ENCODE measurements around the gene COX6B1.

COX6B1 gene

DNA sequence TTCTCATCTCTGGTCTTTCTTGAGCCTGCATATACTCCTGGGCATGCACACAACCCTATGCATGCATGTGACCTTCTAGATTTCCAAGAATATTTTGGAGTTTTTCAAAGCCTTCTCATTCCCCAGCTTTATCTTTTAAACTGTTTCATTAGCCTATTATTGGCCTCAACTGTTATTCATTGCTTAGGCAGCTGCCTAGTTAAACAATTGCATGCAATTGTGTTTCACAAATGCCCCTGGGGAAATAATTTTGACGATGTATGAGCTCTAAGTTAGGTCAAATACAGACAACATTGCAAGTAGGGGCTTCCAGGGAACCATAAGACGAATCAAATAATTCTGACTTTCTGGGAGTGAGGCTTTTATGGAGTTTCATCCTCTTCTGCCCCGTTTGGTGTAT lies 15.9 kb downstream of the COX6B1 start:
- Histone ChIP-seq H2BK15ac (replicated peaks; ENCODE audit: low read depth) (no peak overlapping the region), H3K36me3 (ENCODE audit: control insufficient read depth, insufficient read depth, low read length) (peaks cover 2% of the 10 kb centered on the region), H2AK5ac (ENCODE audit: low read length) (no peak overlapping the region), H3K9ac (ENCODE audit: low read length) (no peak overlapping the region), H3K4me2 (ENCODE audit: low read length) (no peak overlapping the region), H4K8ac (ENCODE audit: low read depth, low read length) (no peak overlapping the region), H3K79me1 (ENCODE audit: low read length) (no peaks in the 10 kb centered on the region), H3K27me3 (ENCODE audit: insufficient read depth, low read length, poor library complexity) (no peaks in the 10 kb centered on the region), H3K23ac (ENCODE audit: low read length) (no peak overlapping the region), H4K5ac (ENCODE audit: low read length) (no peak overlapping the region), H2BK5ac (ENCODE audit: low read length) (no peak overlapping the region), H3K4me3 (ENCODE audit: low read length) (no peak overlapping the region), H3K79me2 (ENCODE audit: control insufficient read depth, insufficient read depth, low read length) (no peaks in the 10 kb centered on the region), H3K27ac (ENCODE audit: low read depth, low read length) (no peak overlapping the region), H3K18ac (ENCODE audit: low read length) (no peak overlapping the region), H2BK120ac (ENCODE audit: low read depth, low read length) (no peak overlapping the region), H3K4me1 (ENCODE audit: control insufficient read depth, low read depth, low read length) (no peaks in the 10 kb centered on the region), H3K4ac (ENCODE audit: low read depth, low read length) (no peak overlapping the region), H3K56ac (ENCODE audit: low read length) (no peak overlapping the region)
- no peak for DNase-seq
- WGBS (ENCODE audit: extremely low coverage, insufficient coverage, low lambda C conversion rate), result no CpG with 5 or more reads among the region's 3 CpGs

DNA sequence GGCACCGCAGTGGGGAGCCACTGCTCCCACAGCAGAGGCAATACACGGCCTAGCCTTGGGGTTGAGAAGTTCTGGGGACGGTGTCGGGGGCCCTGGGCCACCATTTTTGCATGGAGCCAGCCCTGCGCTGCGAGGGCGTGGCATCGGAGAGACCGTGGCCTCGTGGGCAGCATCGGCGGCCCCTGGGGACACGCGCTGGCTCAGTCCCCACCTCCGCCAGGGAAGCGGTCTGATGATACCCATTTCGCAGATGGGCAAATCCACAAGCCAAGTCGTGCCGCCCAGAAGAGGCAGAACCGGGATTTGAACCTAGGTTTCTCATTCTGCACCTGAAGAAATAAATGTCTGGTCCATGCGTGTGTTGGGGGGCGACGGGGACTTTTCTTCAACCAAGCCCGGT lies 17.0 kb downstream of the COX6B1 start:
- H3K18ac ChIP-seq (ENCODE audit: low read length), result no peak overlapping the region
- H3K79me1 ChIP-seq (ENCODE audit: low read length), result no peaks in the 10 kb centered on the region
- WGBS (ENCODE audit: extremely low coverage, insufficient coverage, low lambda C conversion rate), result no CpG with 5 or more reads among the region's 24 CpGs
- no peaks in the 10 kb centered on the region for H3K79me2 ChIP-seq (ENCODE audit: control insufficient read depth, insufficient read depth, low read length)
- H3K27ac ChIP-seq (ENCODE audit: low read depth, low read length), result no peak overlapping the region
- H3K23ac ChIP-seq (ENCODE audit: low read length), result no peak overlapping the region
- no peak overlapping the region for H3K4me2 ChIP-seq (ENCODE audit: low read length)
- no peak for DNase-seq
- no peak overlapping the region for H3K56ac ChIP-seq (ENCODE audit: low read length)
- H4K5ac ChIP-seq (ENCODE audit: low read length), result no peak overlapping the region
- no peaks in the 10 kb centered on the region for H3K36me3 ChIP-seq (ENCODE audit: control insufficient read depth, insufficient read depth, low read length)
- H3K4ac ChIP-seq (ENCODE audit: low read depth, low read length), result no peak overlapping the region
- no peak overlapping the region for H2AK5ac ChIP-seq (ENCODE audit: low read length)
- no peak overlapping the region for H3K4me3 ChIP-seq (ENCODE audit: low read length)
- no peak overlapping the region for H2BK120ac ChIP-seq (ENCODE audit: low read depth, low read length)
- H3K4me1 ChIP-seq (ENCODE audit: control insufficient read depth, low read depth, low read length), result no peaks in the 10 kb centered on the region
- no peaks in the 10 kb centered on the region for H3K27me3 ChIP-seq (ENCODE audit: insufficient read depth, low read length, poor library complexity)
- H2BK5ac ChIP-seq (ENCODE audit: low read length), result no peak overlapping the region
- H3K9ac ChIP-seq (ENCODE audit: low read length), result no peak overlapping the region
- H4K8ac ChIP-seq (ENCODE audit: low read depth, low read length), result no peak overlapping the region
- no peak overlapping the region for H2BK15ac ChIP-seq (replicated peaks; ENCODE audit: low read depth)

DNA sequence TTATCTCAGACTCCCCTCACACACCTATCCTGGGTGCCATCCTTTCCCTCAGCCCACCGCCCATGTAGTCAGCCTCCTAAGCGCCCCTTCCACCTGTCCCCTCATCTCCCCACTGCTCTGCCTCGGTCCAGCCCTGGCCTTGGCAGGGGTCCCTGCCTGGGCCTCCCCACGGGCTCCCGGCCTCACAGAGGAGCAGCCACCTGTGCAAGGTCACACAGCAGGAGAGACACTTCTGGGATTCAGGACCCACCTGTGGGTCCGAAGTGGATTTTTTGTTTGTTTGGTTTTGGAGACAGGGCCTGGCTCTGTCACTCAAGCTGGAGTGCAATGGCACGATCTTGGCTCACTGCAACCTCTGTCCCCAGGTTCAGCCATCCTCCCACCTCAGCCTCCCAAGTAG lies 17.5 kb downstream of the COX6B1 start:
- H3K4ac ChIP-seq (ENCODE audit: low read depth, low read length), result no peak overlapping the region
- no peak overlapping the region for H3K23ac ChIP-seq (ENCODE audit: low read length)

DNA sequence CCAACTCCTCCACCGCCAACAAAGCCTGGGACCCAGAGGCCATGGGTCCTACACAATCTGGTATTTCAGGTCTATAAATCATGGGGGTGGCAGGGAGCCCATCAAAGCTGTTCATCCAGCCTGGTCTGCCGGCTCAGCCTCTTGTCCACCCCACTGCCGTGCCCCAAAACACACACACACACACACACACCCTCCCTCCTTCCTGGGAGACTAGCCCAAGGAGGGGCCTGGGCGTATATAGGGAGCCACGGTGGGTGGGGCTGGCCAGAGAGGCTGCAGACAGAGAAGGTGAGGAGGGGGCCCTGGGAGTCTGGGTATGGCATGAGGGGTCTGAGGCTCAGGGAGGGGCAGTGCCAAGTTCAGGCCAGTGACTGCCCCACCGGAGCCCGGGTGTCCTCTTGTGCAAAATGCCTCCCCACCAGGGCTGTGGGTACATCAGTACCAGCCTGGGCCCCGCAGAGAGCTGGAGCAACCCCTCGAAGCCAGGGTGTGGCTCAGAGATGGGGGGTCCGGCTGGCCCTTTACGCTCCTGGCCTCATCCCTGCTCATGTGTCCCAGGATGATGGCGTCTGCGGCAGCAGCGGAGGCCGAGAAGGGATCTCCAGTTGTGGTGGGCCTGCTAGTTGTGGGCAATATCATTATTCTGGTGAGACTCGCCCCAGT lies 18.3 kb downstream of the COX6B1 start, which contains the start of gene UPK1A:
Gene UPK1A (plus strand): TSS at position 267 of the 663 bp plus-strand sequence. CDS start 296 bp downstream, at position 563.
- H3K4ac ChIP-seq (ENCODE audit: low read depth, low read length), result no peak within 1 kb of the TSS
- no peaks in the 10 kb centered on the region for H3K36me3 ChIP-seq (ENCODE audit: control insufficient read depth, insufficient read depth, low read length)
- H3K9ac ChIP-seq (ENCODE audit: low read length), result no peak within 1 kb of the TSS
- H2BK120ac ChIP-seq (ENCODE audit: low read depth, low read length), result no peak within 1 kb of the TSS
- no peak within 1 kb of the TSS for H2AK5ac ChIP-seq (ENCODE audit: low read length)
- no peak within 1 kb of the TSS for H3K27ac ChIP-seq (ENCODE audit: low read depth, low read length)
- no CpG with 5 or more reads among the region's 16 CpGs for WGBS (ENCODE audit: extremely low coverage, insufficient coverage, low lambda C conversion rate)
- no peak within 1 kb of the TSS for H4K8ac ChIP-seq (ENCODE audit: low read depth, low read length)
- H3K56ac ChIP-seq (ENCODE audit: low read length), result no peak within 1 kb of the TSS
- no peaks in the 10 kb centered on the region for H3K79me1 ChIP-seq (ENCODE audit: low read length)
- H3K4me3 ChIP-seq (ENCODE audit: low read length), result no peak within 1 kb of the TSS
- H3K23ac ChIP-seq (ENCODE audit: low read length), result no peak within 1 kb of the TSS
- H4K5ac ChIP-seq (ENCODE audit: low read length), result no peak within 1 kb of the TSS
- no peak within 1 kb of the TSS for H2BK15ac ChIP-seq (replicated peaks; ENCODE audit: low read depth)
- DNase-seq, result no peak
- no peak within 1 kb of the TSS for H2BK5ac ChIP-seq (ENCODE audit: low read length)
- no peak within 1 kb of the TSS for H3K18ac ChIP-seq (ENCODE audit: low read length)
- no peak within 1 kb of the TSS for H3K4me2 ChIP-seq (ENCODE audit: low read length)
- H3K4me1 ChIP-seq (ENCODE audit: control insufficient read depth, low read depth, low read length), result no peaks in the 10 kb centered on the region
- H3K27me3 ChIP-seq (ENCODE audit: insufficient read depth, low read length, poor library complexity), result no peaks in the 10 kb centered on the region
- H3K79me2 ChIP-seq (ENCODE audit: control insufficient read depth, insufficient read depth, low read length), result no peaks in the 10 kb centered on the region

More for the DNA sequence above, 17.5 kb downstream of the COX6B1 start:
- H4K8ac ChIP-seq (ENCODE audit: low read depth, low read length), result no peak overlapping the region
- no peak overlapping the region for H3K9ac ChIP-seq (ENCODE audit: low read length)
- no peak overlapping the region for H3K56ac ChIP-seq (ENCODE audit: low read length)
- H3K18ac ChIP-seq (ENCODE audit: low read length), result no peak overlapping the region
- H2BK5ac ChIP-seq (ENCODE audit: low read length), result no peak overlapping the region
- H2BK120ac ChIP-seq (ENCODE audit: low read depth, low read length), result no peak overlapping the region
- H2BK15ac ChIP-seq (replicated peaks; ENCODE audit: low read depth), result no peak overlapping the region
- no peak for DNase-seq
- no peak overlapping the region for H3K4me2 ChIP-seq (ENCODE audit: low read length)
- H4K5ac ChIP-seq (ENCODE audit: low read length), result no peak overlapping the region
- no peak overlapping the region for H2AK5ac ChIP-seq (ENCODE audit: low read length)
- no peaks in the 10 kb centered on the region for H3K36me3 ChIP-seq (ENCODE audit: control insufficient read depth, insufficient read depth, low read length)
- no peaks in the 10 kb centered on the region for H3K79me2 ChIP-seq (ENCODE audit: control insufficient read depth, insufficient read depth, low read length)
- WGBS (ENCODE audit: extremely low coverage, insufficient coverage, low lambda C conversion rate), result no CpG with 5 or more reads among the region's 7 CpGs
- H3K4me1 ChIP-seq (ENCODE audit: control insufficient read depth, low read depth, low read length), result no peaks in the 10 kb centered on the region
- no peaks in the 10 kb centered on the region for H3K79me1 ChIP-seq (ENCODE audit: low read length)
- no peak overlapping the region for H3K4me3 ChIP-seq (ENCODE audit: low read length)
- no peaks in the 10 kb centered on the region for H3K27me3 ChIP-seq (ENCODE audit: insufficient read depth, low read length, poor library complexity)
- no peak overlapping the region for H3K27ac ChIP-seq (ENCODE audit: low read depth, low read length)

DNA sequence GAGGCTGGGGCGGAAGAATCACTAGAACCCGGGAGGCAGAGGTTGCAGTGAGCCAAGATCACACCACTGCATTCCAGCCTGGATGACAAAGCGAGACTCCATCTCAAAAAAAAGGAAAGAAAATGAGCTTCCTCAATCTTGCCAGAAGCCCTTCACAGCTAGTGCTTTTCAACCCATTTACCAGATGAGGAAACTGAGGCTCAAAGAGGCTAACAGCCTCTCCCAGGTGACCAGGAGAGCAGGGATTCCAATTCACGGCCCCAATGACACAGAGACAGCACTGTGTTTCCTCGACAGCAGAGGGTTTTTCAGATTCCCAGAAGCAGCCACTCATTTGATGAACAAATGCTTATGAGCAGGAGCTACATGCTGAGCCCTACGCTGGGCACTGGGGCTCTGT lies 21.4 kb downstream of the COX6B1 start:
- no peaks in the 10 kb centered on the region for H3K79me2 ChIP-seq (ENCODE audit: control insufficient read depth, insufficient read depth, low read length)
- H3K79me1 ChIP-seq (ENCODE audit: low read length), result no peaks in the 10 kb centered on the region
- no peak overlapping the region for H3K27ac ChIP-seq (ENCODE audit: low read depth, low read length)
- no peak overlapping the region for H2BK120ac ChIP-seq (ENCODE audit: low read depth, low read length)
- DNase-seq, result no peak
- H4K8ac ChIP-seq (ENCODE audit: low read depth, low read length), result no peak overlapping the region
- WGBS (ENCODE audit: extremely low coverage, insufficient coverage, low lambda C conversion rate), result no CpG with 5 or more reads among the region's 6 CpGs
- H3K4me3 ChIP-seq (ENCODE audit: low read length), result no peak overlapping the region
- H3K4me2 ChIP-seq (ENCODE audit: low read length), result no peak overlapping the region
- no peak overlapping the region for H3K9ac ChIP-seq (ENCODE audit: low read length)
- H3K18ac ChIP-seq (ENCODE audit: low read length), result no peak overlapping the region
- no peak overlapping the region for H3K23ac ChIP-seq (ENCODE audit: low read length)
- H3K27me3 ChIP-seq (ENCODE audit: insufficient read depth, low read length, poor library complexity), result no peaks in the 10 kb centered on the region
- no peak overlapping the region for H2BK15ac ChIP-seq (replicated peaks; ENCODE audit: low read depth)
- H3K56ac ChIP-seq (ENCODE audit: low read length), result no peak overlapping the region
- H2AK5ac ChIP-seq (ENCODE audit: low read length), result no peak overlapping the region
- H2BK5ac ChIP-seq (ENCODE audit: low read length), result no peak overlapping the region
- no peak overlapping the region for H3K4ac ChIP-seq (ENCODE audit: low read depth, low read length)
- H3K4me1 ChIP-seq (ENCODE audit: control insufficient read depth, low read depth, low read length), result no peaks in the 10 kb centered on the region
- H4K5ac ChIP-seq (ENCODE audit: low read length), result no peak overlapping the region
- H3K36me3 ChIP-seq (ENCODE audit: control insufficient read depth, insufficient read depth, low read length), result no peaks in the 10 kb centered on the region

DNA sequence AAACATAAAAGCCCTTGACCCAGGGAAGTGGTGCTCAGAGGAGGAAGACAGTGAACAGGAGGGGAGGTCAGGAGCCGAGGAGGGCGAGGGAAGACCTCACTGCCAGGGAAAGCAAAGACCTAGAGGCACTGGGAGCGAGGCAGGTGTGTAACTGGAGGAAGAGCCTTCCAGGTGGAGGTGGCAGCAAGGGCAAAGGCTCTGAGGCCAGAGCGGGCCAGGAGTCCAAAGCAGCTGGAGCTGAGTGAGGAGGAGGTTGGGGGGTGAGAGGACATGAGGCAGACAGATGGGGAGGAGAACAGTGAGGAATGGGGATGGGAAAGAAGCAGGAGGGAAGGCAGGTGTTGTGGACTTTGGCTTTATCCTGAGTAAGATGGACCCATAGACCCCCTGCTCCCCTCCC lies 21.9 kb downstream of the COX6B1 start:
- Histone ChIP-seq H4K8ac (ENCODE audit: low read depth, low read length) (no peak overlapping the region), H3K4ac (ENCODE audit: low read depth, low read length) (no peak overlapping the region), H2BK15ac (replicated peaks; ENCODE audit: low read depth) (no peak overlapping the region), H3K27me3 (ENCODE audit: insufficient read depth, low read length, poor library complexity) (no peaks in the 10 kb centered on the region), H2BK120ac (ENCODE audit: low read depth, low read length) (no peak overlapping the region), H3K18ac (ENCODE audit: low read length) (no peak overlapping the region), H3K79me1 (ENCODE audit: low read length) (no peaks in the 10 kb centered on the region), H3K79me2 (ENCODE audit: control insufficient read depth, insufficient read depth, low read length) (no peaks in the 10 kb centered on the region), H3K4me2 (ENCODE audit: low read length) (no peak overlapping the region), H3K4me3 (ENCODE audit: low read length) (no peak overlapping the region), H3K56ac (ENCODE audit: low read length) (no peak overlapping the region), H2BK5ac (ENCODE audit: low read length) (no peak overlapping the region), H4K5ac (ENCODE audit: low read length) (no peak overlapping the region), H3K4me1 (ENCODE audit: control insufficient read depth, low read depth, low read length) (no peaks in the 10 kb centered on the region), H3K36me3 (ENCODE audit: control insufficient read depth, insufficient read depth, low read length) (no peaks in the 10 kb centered on the region), H3K23ac (ENCODE audit: low read length) (no peak overlapping the region), H2AK5ac (ENCODE audit: low read length) (no peak overlapping the region), H3K27ac (ENCODE audit: low read depth, low read length) (no peak overlapping the region), H3K9ac (ENCODE audit: low read length) (no peak overlapping the region)
- DNase-seq, result no peak
- WGBS (ENCODE audit: extremely low coverage, insufficient coverage, low lambda C conversion rate), result no CpG with 5 or more reads among the region's 4 CpGs
